GOT3 (cell line): ENCODE measurements around the gene ATP13A3.
"Not testable (repeated sequence)": the region's sequence is repeated elsewhere in the genome, so short reads cannot be mapped to it uniquely, and the experiment has no call there.

Experiments used
- DNase-seq: peaks from one replicate; lab custom pipeline; 2025; ENCODE audit warnings: mixed read lengths; lab: John Stamatoyannopoulos, UW

Gene ATP13A3

DNA sequence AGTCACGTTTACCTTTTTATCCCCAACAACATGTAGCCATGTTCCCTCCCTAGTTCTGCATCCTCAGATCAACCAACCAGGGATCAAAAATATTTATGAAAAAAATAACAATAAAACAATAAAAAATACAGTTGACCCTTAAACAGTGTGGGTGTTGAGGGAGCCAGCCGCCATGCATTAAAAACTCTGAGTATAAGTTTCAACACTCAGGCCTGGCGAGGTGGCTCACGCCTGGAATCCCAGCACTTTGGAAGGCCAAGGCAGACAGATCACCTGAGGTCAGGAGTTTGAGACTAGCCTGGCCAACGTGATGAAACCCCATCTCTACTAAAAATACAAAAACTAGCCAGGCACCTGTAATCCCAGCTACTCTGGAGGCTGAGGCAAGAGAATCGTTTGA is 12.7 kb upstream of the ATP13A3 start:
- DNase-seq: not testable (repeated sequence)

DNA sequence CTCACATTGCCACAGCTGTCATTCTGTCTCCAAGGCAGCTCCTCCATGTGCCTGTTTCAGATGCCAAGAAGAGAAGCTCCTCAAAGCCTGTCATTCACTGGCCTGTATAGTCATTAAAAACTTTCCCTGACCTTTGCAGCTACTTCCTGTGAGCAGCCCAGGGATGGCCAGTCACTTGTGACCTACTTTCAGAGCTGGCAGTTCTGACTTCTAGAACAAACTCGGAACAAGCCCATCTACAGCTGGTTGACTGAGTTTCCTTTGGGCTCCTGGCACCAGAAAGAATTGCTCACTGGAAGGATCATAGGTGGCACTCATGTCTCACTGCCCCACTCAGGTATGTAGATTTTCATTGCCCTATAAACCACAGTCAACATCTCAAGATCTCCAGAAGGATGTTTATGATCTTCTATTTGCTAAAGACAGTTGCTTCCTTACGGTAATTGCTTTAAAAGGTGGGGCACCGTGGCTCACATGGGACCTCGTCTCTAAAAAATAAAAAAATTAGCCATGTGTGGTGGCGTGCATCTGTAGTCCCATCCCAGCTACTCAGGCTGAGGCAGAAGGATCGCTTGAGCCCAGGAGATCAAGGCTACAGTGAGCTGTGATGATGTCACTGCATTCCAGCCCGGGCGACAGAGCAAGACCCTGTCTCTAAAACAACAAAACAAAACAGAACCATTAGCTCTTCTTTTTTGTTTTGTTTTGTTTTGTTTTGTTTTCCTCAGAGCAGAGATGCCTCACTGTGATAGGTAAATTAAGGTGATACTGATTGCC is 11.2 kb upstream of the ATP13A3 start:
- no peak for DNase-seq

DNA sequence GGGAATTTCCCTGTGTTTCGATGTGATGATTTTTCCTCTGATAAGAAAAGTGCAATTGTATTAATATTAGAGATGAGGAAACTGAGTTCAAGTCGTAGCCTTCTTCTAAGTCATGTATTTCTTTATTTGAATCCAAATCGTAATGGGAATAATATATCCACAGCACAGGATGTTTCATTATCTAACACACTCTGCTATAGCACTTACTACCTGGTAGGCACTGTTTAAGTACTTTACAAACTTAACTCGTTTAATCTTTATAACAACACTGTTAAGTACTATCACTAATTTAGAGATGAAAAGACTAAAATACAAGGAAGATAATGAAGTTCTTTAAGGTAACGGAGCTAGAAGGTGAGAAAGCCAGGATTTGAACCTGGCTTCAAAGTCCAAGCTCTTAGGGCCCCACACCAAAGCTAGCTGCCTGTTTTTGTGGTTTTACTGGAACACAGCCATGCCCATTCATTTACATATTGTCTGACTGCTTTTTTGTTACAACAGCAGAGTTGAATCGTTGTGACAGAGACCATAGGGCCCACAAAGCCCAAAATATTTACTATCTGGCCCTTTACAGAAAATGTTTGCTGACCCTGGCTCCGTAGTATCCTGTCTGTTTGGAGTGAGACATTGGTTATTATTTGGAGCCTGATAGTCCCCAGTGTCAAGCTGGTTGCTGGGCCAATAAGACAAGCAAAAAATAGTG is 9.6 kb upstream of the ATP13A3 start:
- DNase-seq: no peak

DNA sequence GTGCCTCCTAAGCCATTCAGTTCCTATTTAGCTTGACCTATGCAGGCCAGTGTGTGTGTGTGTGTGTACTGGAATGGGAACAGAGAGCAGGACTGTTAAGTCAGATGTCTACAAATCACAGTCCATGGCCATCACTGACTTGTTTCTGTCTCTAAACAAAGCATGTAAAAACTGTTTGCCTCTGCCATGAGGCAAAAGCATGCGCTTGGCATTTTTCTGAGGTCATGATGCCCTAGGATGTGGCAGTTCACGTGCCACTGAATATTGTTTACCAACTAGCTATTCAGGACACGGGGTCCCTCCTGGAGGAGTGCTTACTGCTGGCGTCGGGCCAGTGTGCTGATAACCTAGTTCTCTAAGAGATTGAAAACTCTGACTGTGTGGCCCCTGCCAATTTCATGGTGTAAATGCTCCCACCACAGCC is 8.2 kb upstream of the ATP13A3 start:
- no peak for DNase-seq

DNA sequence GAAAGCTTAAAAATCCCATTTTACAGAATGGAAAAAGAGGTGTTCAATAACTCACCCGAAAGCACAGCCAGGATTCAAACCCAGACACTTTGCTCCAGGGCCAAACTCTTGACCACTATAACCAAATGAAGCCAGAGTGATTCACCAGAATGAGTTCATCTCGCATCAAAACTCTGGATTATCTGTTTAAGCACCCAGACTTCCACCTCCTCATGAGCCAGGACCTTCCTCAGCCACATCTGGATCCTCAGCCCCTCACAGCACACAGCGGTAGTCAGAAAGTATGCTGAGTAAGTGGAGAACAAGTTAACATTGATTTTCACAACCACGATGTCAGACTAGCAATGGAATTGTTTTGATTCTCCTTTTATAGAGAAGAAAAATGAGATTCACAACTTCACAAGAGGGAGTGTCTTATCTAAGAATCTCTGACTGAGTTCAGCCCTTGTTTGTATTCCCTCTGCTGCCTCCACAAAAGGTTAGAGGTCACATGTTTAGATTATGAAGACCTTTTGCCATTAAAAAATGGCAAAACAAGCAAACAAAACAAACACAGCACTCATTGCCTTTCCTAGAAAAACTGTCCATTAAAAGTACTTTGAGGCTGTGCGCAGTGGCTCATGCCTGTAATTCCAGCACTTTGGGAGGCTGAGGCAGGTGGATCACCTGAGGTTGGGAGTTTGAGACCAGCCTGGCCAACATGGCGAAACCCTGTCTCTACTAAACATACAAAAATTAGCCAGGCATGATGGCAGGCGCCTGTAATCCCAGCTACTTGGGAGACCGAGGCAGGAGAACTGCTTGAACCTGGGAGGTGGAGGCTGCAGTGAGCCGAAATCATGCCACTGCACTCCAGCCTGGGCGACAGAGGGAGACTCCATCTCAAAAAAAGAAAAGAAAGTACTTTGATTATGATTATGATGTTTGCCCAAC is 7.5 kb upstream of the ATP13A3 start:
- not testable (repeated sequence) for DNase-seq

DNA sequence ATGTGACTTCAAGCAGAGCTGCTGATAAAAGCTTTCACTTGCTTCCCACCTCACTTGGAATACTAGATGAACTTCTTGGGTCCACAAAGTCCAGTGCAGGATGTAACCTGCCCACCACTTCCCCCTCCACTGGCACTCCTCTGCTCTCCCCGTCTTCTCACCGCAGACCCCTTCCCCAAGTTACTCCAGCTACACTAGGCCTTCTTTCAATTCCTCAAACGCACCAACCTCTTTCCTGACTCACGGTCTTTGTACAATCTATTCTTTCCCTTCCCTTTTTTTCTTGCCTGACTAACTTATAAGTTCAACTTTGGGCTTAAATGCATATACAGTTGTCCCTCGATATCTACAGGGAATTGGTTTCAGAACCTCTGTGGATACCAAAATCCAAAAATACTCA is 5.2 kb upstream of the ATP13A3 start:
- no peak for DNase-seq

DNA sequence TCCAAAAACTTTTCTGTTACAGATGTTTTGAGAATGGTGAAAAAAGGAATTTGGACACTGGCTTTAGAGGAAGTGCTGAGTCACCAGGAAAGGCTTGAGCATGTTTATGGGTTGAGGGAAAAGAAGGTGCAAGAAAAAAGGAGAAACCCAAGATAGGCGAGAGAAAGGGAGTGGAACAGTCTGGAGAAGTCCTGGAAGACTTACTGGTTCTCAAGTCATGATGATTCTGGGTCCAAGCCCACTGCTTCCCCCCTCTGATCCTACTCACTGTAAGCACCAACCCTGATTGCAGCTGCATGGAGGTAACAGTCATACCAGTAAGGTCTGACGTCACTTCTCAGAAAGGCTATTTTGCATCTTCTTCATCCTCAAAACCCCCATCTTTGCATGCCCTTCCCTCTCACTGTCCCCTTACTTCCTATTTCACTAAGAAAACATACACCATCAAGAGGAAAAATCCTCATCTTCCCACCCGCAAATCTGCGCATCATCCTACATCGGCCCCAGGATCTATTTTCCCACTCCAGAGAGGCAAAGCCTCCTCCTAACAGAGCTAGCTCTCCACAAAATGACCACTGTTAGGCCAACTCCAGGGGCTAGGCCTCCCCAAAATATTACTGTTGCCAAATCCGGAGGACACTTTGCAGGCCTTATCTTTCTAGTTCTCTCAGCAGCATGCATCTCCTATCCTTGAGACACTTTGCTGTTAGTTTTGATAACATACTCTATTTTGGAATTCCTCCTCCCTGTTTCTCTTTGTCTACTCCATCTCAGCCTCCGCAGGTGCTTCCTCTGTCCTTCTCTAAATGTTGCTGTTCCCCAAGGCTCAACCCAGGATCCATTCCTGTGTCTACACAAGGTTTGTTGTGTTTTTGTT is 3.2 kb upstream of the ATP13A3 start:
- DNase-seq: no peak

DNA sequence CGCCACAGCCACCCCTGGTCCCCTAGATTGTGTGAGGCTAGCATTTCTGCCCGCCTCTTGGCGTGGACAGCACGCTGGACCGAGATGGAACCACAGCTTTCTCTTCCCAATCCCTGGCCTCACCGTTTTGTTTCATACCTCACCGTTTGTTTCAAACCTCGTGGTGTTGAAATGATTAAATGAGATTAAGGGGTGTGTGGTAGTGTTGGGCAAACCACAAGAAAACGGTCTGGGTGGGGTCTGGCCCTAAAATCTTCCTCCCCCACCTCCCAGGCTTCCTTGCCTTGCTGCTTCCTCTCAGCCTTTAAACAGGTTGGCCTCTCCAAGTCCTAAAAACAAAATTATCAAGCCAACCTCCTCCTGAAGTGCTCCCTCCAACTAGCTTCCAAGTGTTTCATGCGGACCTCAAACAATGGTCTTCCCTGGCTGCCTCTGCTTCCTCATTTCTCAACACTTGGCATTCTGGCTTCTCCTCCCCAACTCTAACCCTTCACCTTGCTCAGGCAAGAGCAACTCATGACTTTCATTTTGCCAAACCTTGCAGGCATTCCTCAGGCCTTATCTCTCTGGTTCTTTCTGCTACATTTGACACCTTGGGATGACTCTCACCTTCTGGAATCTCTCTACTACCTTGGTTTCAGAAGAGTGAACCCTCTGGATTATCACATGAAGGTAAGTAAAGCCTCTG is 1.4 kb upstream of the ATP13A3 start:
- no peak for DNase-seq

DNA sequence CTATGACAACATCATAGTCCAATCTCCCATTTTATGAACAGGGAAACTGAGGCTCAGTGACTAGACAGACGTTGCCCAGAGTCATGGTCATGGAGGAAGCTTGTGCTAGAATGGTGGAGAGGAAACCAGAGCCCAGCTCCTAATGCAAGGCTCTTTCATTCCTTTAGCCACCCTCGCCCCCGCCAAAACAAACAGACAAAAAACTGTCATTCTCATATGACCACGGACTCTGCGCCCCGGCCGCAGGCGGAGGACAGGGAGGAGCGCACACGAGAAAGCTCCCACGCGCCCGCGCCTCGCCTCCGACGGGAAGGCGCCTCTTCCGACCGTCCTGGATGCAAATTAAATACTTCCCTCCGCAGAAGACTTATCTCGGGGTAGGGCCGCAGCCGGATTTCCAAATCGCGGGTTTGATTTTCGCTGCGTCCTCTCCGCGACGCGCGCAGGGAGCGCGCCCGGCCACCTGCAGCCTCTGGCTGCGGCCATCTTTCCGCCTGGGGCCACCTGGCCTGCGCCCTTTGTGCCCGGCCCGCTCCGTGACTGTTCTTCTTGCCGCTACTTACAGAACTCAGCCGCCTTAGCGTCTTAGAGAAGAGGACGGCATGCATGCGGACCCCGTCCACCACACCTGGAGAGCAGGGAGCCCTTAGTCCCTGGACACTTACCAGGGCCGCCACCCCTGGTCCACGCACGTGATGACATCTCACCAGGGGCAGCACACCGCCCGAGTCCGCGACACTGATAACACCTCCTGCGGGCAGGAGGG is 670 bp upstream of the ATP13A3 start:
- no peak for DNase-seq

DNA sequence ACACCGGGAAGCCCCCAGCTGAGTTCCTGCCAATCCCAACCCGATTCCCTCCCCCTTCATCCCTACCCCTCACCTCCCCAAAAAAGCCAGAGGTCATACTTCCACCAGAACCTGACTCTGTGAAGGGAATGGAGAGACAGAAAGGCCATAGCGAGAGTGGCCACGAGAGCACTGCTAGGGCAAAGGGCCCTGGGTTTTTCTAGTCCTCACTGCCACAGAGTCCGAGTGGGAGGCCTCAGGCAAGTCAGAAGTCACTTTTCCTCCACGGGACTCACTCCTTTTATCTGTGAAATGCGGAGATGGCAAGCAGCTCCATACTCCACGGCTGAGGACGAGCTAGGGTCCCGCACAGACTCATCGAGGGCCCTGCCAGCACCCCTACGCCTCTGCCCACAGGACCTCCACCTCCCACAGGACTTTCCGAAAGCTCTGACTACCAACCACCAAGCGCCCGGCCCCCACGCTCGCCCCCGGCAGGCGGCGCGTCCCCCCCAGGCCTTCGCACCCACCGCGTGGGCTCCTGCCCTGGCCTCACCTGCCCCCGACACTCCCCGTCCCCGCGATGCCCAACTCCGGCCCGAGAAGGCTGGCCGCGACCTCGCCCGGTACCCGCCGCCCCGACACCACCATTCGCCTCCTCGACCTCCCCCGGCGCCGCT is 792 bp downstream of the ATP13A3 start:
- no peak for DNase-seq

DNA sequence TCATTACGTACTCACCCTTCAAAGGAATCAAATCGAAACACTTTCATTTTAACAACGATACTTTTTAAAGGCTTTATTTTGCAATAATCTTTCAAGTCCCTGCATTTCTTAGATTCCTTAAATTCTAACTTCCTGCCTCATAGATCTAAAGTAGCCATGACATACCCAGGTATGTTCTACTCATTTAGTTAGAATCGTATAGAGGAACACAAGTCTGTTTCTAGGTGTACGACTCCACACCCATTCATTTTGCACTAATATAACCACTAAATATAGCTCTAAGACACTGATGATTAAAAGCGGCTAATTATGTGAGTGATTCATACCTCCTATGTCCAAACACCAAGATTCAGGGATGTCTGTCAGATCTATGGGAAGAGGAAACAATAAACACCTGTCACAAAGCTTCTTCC is 1.3 kb downstream of the ATP13A3 start:
- no peak for DNase-seq

DNA sequence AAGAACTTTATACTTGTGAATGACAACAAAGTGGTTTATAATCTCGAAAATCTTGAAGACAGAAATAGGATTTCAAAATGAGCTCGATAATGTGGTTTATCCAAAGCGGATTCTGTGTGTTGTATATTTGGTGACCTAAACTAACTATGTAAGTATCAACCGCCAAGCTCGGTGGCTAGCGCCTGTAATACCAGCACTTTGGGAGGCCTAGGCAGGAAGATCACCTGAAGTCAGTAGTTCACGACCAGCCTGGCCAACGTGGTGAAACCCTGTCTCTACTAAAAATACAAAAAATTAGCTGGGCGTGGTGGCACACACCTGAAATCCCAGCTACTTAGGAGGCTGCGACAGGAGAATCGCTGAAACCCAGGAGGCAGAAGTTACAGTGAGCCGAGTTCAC is 2.2 kb downstream of the ATP13A3 start:
- no peak for DNase-seq

DNA sequence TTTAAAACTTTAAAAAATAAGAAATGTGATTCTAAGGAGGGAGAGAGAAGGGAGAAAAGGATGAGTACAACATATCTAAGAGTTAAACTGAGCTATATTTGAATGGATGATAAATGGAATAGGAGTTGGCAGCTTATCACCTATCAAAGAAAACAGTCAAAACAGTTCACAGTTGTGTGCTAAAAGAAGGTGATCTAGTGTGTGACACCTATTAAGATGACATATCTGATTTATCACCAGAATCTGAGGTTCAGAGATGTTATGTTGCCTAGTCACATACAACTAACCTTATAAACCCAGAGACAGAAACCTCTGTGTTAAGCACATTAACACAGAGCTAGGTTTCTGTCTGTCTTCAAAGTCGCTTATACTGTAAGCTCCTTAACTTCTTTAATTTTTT is 3.0 kb downstream of the ATP13A3 start:
- no peak for DNase-seq

DNA sequence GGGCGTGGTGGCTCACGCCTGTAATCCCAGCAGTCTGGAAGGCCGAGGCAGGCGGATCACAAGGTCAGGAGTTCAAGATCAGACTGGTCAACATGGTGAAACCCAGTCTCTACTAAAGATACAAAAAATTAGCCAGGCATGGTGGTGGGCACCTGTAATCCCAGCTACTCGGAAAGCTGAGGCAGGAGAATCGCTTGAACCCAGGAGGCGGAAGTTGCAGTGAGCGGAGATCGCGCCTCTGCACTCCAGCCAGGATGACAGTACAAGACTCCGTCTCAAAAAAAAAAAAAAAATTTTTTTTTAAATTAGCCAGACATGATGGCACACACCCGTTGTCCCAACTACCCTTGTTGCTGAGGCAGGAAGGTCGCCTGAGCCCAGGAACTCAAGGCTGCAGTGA is 4.0 kb downstream of the ATP13A3 start:
- not testable (repeated sequence) for DNase-seq

DNA sequence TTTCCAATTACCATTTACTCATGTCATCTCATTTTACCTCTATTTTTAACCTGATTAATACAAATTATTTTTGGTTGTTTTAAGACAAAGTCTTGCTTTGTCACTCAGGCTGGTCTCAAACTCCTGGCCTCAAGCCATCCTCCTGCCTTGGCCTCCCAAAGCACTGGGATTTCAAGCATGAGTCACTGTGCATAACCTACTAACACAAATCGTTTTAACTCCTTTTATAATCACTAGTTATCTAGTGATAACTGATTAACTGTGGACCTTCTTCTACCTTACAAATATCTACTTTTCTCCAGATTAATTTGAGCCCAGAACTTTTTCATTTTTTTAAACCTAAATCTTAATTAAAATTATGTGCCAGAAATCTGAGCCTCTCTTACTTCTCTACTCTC is 4.6 kb downstream of the ATP13A3 start:
- DNase-seq: no peak

DNA sequence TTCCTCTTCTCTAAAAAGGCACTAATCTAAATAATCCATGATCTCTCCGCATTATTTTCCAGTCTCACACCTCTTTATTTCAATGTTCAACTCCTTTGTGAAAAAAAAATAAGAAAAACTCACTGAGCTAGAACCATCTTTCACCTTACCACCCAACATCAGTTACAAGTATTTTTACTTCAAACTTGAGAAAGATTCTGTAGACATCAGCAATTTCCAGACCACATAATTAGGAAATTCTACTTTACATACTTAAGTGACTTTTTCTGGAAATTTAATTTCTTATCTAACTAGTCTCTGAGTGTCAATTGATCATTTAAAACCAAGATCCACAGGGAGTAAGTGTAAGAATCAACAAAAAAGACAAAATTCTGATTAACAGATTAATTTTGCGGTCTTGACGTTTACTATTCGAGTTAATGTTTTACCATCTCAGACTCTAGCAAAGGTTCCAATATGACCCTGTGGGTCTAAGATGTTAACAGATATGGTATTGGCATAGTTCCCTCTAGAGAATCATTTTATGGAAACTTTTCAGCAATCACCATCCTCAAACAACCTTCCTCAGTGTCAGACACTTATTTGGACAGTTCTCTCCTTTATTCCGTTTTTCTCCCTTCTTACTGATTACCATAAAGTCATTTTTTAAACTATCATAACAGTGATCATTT is 5.1 kb downstream of the ATP13A3 start:
- DNase-seq: no peak

DNA sequence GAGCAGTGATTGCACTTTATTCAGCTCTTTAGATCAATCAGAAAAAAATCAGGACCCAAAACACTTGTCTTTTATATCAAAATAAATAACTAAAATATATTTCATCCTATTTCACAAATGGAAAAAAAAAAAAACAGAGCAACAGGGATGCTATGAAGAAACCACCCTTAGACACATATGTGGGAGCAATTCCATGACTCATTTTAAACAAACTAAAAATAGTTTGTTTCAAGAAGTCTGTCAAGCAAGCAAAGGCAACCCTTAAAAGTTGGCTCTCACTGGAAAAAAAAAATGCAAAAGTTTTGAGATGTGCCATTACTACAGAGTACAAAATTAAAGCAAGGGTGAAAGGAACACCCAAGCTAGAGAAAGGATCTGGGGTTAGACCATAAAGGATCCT is 5.7 kb downstream of the ATP13A3 start:
- no peak for DNase-seq

DNA sequence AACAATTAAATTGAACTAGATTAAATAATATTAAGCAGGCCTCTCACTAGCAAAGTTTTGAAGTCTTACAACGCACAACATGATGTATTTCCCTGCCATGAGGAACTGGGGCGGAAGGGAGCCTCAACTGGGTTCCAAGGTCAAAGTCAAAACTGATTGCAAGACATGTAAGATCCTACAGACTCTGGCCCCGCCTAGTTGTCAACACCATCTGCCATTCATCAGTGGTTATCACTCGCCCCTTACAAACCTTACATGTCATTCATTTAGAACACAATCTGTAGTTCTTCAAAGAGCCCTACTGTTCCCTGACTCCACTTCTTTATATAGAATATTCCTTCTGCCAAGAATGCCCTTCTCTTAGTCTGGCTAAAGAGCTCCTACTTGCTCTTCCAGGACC is 10.0 kb downstream of the ATP13A3 start:
- no peak for DNase-seq

DNA sequence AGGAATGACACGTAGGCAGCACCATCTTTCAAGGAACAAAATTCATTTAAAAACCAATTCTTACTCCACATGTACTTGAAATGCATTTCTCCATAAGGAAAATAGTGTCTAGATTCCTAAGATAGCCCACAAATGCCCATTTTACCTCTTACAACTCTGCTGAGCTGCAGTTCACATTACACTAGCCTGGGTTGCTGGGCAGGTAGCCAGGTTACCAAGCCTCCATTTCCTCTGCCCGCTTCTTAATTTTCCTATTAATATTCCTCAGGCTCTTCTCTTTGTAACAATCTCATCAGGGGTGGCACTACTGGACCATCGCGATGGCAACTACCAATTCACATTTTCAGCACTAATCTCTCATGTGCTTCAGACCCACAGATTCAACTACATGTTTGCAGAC is 10.8 kb downstream of the ATP13A3 start:
- no peak for DNase-seq
